ENCODE measurements around the gene MEGF10.

DNA sequence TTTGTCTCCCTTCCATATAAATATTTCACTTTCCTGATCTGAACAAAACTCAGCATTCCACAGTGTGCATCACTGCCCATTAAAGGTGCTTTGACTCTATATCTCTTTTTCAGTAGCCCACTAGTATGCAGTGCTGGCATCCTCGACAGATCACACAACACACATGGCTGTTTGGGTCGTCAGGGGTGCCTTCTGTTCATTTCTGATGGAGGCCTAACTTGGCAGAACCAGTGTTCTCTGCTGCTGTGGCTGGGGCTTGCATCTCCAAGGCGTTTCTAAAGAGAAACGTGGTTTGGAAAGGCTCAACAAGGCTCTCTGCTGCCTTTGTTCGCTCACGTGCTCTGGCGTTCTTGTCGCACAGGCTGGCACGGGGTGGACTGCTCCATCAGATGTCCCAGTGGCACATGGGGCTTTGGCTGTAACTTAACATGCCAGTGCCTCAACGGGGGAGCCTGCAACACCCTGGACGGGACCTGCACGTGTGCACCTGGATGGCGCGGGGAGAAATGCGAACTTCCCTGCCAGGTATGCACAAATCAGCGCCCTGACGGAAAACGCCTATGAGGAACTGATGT, 129.2 kb downstream of the MEGF10 start:
- TF ChIP-seq POLR2A (IDR thresholded peaks at IDR 0.05) (no peak), EP300 (IDR thresholded peaks at IDR 0.05) (no peak)
- TF ChIP-seq, protein P1, sequence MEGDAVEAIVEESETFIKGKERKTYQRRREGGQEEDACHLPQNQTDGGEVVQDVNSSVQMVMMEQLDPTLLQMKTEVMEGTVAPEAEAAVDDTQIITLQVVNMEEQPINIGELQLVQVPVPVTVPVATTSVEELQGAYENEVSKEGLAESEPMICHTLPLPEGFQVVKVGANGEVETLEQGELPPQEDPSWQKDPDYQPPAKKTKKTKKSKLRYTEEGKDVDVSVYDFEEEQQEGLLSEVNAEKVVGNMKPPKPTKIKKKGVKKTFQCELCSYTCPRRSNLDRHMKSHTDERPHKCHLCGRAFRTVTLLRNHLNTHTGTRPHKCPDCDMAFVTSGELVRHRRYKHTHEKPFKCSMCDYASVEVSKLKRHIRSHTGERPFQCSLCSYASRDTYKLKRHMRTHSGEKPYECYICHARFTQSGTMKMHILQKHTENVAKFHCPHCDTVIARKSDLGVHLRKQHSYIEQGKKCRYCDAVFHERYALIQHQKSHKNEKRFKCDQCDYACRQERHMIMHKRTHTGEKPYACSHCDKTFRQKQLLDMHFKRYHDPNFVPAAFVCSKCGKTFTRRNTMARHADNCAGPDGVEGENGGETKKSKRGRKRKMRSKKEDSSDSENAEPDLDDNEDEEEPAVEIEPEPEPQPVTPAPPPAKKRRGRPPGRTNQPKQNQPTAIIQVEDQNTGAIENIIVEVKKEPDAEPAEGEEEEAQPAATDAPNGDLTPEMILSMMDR (IDR thresholded peaks at IDR 0.05), result no peak

All from gastroesophageal sphincter (tissue), 3 donors.